ENCODE results near the gene PROB1. TPM values are rescaled to one million over a fixed set of nuclear protein-coding genes. Genes with fewer than 3 reads are reported as not detected.
A peak's percentile ranks its signal among the peaks of the same experiment; 100 is the strongest.

PROB1 gene
- total and polyA plus RNA-seq, 9 of the 15 experiments (the other 6 are each of a cell fraction or from before 2014, with no cell fraction given): 0.01 to 1.8 (median 0.47) TPM

GRCh38 chr5:139385061-139386049, 9.5 kb downstream of the PROB1 start (continued):
- TF ChIP-seq NBN (IDR thresholded peaks at IDR 0.05; ENCODE audit: low read depth) (peak; percentile 66; the same call in 1 of the 2 replicates), SMARCC2 (IDR thresholded peaks at IDR 0.05; ENCODE audit: low read depth) (no peak; the same call in 1 of the 2 replicates), PHF21A (IDR thresholded peaks at IDR 0.05; ENCODE audit: borderline replicate concordance, low read depth) (no peak), ZFP30 (CRISPR knock-in tag; IDR thresholded peaks at IDR 0.05; ENCODE audit: borderline replicate concordance) (no peak), ZNF79 (CRISPR knock-in tag; IDR thresholded peaks at IDR 0.05; ENCODE audit: low read depth) (no peak), ZNF584 (CRISPR knock-in tag; IDR thresholded peaks at IDR 0.05; ENCODE audit: low read depth) (no peak), EWSR1 (IDR thresholded peaks at IDR 0.05; ENCODE audit: borderline replicate concordance, low read depth, partially characterized antibody) (no peak), FOXJ2 (tag; IDR thresholded peaks at IDR 0.05) (no peak), SMAD2 (IDR thresholded peaks at IDR 0.05; ENCODE audit: low read depth, low read length) (no peak), HIVEP1 (CRISPR knock-in tag; IDR thresholded peaks at IDR 0.05) (no peak), TAF7 (tag; IDR thresholded peaks at IDR 0.05) (no peak), ZNF740 (CRISPR knock-in tag; IDR thresholded peaks at IDR 0.05) (no peak), ZNF740 (tag; IDR thresholded peaks at IDR 0.05) (no peak), NRF1 (conservative IDR thresholded peaks at IDR 0.05 in 1 of 2, IDR thresholded peaks at IDR 0.05 in 1 of 2) (no peak), CBFA2T2 (conservative IDR thresholded peaks at IDR 0.05) (no peak), ZNF695 (CRISPR knock-in tag; IDR thresholded peaks at IDR 0.05) (no peak), KDM2B (CRISPR knock-in tag; IDR thresholded peaks at IDR 0.05) (no peak), PTTG1 (tag; IDR thresholded peaks at IDR 0.05; ENCODE audit: low read depth) (no peak), THRB (CRISPR knock-in tag; conservative IDR thresholded peaks at IDR 0.05) (no peak), SAFB2 (IDR thresholded peaks at IDR 0.05; ENCODE audit: borderline replicate concordance, low read depth, low read length, severe bottlenecking) (no peak), ZNF121 (CRISPR knock-in tag; conservative IDR thresholded peaks at IDR 0.05) (no peak), PREB (CRISPR knock-in tag; IDR thresholded peaks at IDR 0.05) (no peak), POLR2G (IDR thresholded peaks at IDR 0.05; ENCODE audit: low read depth, low read length) (no peak), POLR2A (conservative IDR thresholded peaks at IDR 0.05) (no peak), PPARD (CRISPR knock-in tag; IDR thresholded peaks at IDR 0.05) (no peak), SP1 (CRISPR knock-in tag; IDR thresholded peaks at IDR 0.05) (0 out of 2 replicates have a peak, but pooled peaks have one; percentile 23), SRF (CRISPR knock-in tag; IDR thresholded peaks at IDR 0.05) (no peak)
